GM11168 (cell line): ENCODE data around the gene FARP1.

ENCODE experiments used
- in situ Hi-C: fragments of 300-500 bp; cut with MboI; formaldehyde crosslinking; loops from one replicate; pipeline ENCODE4 v1.12.0; 2022; ENCODE audit warnings: low sequenced_read_pairs; ENCODE audit not compliant: unreplicated experiment

FARP1 gene

DNA sequence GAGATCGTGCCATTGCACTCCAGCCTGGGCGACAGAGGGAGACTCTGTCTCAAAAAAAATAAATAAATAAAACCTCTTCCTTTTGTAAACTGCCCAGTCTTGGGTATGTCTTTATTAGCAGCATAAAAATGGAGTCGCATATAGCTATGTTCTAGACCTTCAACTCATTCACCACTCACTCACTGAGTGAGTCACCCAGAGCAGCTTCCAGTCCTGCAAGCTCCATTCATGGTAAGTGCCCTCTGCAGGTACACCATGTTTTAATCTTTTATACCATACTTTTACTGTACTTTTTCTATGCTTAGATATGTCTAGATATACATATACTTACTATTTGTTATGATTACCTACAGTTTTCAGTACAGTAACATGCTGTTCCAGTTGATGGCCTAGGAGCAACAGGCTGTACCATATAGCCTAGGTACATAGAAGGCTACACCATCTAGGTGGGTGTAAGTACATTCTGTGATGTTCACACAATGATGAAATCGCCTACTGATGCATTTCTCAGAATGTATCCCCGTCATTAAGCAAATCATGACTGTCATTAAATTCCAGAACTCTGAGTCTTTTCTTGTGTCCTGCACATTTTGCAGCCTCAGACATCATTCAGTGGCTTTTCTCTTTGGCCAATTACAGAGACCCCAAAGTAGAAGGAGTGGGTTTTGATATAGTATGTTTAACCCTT is 13.7 kb upstream of the FARP1 start:
- in situ Hi-C loops: no loop called here

DNA sequence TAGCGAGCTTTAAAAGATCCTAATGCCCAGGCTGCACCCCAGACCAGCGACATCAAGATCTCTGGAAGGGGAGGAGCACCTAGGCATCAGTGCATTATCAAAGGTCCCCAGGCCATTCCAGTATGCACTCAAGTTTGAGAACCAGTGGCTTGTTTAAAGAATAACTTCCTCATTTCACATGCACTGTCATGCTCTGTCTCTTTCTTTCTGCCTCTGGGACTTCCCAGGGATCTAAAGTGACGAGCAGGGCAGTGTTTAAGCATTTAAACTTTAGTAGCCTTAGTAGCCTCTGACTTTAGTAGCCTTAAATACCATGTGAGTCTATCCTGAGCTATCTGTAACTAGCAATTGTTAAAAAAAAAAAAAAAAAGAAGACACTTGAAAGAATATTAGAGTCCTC is 8.9 kb upstream of the FARP1 start:
- in situ Hi-C loops: no loop called here

DNA sequence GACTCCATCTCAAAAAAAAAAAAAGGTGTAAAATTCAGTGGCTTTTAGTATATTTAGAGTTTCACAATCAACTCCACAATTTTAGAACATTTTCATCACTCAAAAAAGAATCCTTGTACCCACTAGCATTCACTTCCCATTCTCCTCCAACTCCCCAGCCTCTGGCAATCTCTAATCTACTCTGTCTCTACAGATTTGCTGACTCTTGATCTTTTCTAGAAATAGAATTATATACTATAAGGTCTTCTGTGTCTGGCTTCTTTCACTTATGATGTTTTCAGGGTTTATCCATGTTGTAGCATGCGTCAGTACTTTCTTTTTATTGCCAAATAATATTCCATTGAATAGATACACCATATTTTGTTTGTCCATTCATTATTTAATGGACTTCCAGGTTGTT is 8.0 kb upstream of the FARP1 start:
- in situ Hi-C loops: no loop called here

DNA sequence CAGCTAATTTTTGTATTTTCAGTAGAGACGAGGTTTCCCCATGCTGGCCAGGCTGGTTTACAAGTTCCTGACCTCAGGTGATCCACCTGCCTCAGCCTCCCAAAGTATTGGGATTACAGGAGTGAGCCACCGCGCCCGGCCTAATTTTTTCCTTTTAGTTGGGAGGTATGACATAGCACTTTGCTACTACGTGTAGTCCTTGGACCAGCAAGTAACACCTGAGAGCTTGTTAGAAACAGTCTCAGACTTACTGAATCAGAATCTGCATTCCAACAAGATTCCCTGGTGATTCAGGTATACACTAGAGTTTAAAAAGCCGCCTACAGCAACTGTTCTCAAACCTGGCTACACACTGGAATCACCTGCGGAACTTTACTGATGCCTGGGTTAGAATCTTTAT is 1.8 kb upstream of the FARP1 start:
- in situ Hi-C loops: no loop called here

DNA sequence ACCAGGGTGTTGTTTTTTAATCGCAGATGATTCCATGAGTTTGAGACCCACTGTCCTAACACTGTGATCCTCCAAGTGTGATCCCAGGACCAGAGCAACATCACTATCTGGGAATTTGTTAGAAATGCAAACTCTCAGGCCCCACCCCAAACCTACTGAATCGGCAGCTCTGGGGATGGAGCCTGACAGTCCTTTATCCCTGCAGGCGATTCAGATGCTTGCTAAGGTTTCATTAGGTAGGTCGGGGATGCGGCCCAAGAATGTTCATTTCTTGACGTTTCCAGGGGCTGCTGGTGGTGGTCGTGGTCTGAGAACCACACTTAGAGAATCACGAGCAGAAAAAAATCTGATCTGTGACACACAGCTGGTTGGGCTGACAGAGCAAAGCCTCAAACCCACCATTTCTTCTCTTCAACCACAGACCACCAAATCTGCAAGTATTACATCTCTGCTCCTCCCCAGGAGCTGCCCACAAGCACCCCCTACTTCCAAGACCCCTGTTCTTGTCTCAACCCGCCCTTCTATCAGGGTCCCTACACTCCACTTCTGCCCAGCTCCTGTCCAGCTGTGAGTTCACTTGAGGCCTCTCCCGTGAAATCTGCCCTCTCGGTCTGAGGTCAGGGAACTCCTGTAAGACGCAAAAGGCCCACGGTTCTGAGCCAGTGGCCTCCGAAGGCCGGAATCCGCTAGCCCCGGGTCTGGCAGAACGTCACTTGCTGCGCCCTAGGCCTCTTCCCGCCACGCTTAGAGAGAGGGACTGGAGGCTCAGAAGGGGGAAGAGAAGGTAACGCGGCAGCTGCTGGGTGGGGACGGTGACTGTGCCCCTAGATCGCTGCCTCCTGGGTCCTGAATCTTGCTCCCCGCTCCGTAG is 1.1 kb upstream of the FARP1 start:
- in situ Hi-C loops: no loop called here

DNA sequence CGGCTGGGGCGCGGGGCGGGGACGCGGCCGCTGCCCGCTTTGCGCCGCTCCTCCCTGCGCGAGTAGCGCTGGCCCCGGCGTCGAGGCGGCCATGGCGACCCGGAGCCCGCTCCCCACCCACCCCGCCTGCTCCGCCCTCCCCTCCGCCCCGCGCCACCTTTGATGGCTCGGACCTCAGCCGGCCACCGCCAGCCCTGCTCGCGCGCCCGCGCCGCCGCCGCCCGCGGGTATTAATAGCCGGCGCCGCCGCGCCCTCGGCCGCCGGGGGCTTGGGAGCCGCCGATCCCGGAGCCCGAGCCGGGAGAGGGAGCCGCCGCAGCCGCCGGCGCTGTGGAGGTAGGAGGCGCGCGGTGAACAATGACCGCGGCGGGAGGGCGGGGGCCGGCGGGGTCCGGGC is 261 bp downstream of the FARP1 start:
- in situ Hi-C loops: no loop called here

DNA sequence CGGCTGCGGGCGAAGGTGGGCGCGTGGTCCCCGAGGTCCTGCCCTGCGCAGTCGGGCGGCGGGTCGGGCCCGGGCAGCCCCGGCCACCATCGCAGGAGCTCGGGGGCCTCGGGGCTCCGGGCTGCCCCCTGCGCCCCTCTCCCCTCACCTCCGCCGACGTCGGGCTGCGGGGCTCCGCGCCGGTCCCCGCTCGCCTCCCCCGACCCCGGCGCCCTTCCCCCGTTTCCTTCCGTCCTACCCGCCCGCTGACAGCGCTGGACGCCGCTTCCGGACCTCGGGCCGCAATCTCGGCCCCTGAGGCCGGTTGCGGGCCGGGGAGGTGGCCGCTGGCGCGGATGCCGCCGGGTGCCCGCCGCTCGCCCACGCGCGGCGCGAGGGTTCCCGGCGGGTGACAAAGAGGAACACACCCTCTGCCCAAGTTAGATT is 720 bp downstream of the FARP1 start:
- in situ Hi-C loops: no loop called here

DNA sequence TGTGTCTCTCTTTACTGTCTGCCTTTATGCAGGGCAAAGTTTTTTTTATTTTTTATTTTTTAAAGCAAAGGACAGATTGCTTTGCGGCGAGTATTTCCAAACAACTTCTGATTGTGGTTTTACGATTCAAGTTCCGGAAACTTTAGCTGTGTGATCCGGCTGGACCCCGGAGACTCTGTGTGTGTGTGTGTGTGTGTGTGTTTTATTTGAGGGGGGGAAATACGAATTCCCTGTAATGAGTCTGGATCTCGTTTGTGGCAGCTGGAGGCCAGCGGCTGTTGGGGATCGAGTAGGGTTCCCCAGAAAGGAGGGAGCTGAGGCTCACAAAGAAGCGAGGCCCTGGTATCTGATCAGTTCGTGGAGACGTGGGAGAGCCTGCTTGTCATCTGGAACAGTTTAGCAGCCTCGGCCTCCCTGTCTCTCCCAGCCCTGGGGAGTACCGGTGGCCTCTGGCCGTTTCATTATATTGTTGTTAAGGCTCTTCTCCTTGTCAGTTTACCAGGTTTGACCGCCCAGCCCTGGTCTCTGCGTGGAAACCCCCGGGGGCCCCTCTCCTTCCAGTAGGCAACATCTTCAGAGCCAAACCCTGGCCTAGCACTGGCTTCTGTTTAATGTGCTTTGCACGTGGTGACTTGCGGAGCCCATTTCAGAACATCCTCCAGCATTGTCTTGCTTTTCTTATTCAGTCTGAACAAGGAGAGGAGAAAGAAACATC is 1.3 kb downstream of the FARP1 start:
- in situ Hi-C loops: no loop called here

DNA sequence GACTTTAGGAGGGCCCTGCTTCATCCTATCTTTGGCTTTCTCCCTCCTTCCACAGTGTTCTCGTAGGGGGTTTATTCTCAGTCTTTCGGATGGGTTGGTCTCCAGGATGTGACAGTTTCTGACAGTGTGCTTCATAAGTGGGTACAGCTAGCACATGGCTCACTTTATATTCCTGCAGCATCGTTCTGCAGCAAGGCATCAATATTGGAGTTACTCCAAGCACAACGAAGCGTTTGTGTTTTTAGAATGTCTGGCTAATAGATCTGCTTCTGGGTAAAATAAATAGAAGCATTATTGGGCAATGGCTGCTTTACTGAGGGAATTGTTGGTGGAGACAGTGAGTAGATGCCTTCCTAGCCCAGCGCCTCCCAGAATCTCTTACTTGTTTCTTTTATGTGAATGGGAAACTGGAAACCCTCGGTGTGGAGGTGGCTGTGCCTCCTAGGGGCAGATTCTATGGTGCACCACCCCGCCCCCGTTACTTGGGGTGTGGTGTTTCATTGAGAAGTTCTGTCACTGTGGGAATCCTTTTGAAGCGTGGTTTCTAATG is 2.0 kb downstream of the FARP1 start:
- in situ Hi-C loops: no loop called here

DNA sequence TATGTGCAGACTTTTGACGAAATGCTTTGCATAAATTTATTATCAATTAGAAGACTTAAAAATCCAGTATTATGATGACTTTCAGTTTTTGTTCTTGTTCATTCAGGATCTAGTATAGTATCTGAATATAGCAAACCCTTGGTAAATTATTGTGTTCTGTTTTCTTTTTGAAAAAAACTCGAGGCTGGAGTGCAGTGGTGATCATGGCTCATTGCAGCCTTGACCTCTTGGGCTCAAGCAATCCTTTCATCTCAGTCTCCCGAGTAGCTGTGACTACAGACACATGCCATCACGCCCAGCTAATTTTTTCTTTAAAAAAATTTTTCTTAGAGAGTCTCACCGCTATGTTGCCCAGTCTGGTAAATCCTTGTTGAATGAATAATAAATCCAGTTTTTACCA is 4.6 kb downstream of the FARP1 start:
- in situ Hi-C loops: no loop called here

DNA sequence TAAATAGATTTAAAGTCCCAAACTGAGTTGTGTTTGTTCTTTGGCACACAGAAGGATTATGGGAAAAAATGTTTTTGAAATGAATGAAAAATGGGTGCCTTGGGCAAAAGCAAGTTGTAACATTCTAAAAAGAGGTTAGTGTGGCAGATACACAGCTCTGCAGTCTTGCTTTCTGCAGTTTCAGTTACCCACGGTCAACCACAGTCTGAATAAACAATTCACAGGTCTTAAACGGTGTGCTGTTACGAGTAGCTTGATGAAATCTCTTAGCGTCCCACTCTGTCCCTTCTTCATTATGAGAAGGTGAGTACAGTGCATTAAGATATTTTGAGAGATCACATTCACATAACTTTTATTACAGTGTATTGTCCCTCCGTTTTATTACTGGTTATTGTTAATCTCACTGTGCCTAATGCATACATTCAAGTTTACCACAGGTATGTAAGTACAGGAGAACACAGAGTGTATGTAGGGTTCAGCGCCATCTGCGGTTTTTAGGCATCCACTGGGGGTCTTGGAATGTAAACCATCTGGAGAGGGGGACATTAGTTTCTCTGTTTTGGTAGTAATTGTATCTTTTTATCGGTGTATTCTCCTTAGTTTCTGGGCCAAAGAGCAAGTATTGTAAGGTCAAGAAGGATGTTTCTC is 8.1 kb downstream of the FARP1 start:
- in situ Hi-C loops: no loop called here

DNA sequence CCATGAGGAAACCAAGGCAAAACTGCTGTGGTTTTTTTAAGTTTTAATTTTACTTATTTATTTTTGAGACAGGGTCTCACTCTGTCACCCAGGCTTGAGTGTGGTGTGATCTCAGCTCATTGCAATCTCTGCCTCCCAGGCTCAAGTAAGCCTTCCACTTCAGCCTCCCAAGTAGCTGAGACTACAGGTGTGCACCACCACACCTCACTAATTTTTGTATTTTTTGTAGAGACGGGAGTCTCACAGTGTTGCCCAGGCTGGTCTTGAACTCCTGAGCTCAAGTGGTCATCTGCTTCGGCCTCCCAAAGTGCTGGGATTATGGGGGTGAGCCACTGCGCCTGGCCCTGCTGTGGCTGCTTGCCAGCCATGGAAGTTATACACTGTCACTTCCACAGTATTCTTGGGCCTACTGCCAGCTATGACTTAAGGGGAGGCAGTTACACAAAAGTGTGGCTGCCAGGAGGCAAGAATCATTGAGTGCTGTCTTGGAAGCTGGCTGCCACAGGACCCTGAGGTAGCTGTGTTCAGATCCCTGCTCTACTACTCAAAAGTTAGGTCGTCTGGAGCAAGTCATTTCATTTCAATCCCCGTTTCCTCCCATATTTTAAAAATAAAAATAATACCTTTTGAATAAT is 12.7 kb downstream of the FARP1 start:
- in situ Hi-C loops: no loop called here

DNA sequence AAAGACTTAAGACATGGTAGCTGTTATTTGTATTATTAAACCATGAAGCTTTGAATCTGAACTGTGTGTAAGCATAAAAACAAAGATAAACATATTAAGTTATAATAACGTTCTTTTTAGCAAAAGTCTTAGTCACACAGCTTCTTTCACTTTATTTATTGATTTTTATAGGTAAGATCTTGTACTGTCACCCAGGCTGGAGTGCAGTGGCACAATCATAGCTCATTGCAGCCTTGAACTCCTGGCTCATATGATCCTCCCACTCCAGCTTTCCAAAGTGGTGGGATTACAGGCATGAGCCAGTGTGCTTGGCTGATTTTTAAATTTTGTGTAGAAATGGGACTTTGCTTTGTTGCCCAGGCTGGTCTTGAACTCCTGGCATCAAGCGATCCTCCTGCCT is 13.4 kb downstream of the FARP1 start:
- in situ Hi-C loops: no loop called here

DNA sequence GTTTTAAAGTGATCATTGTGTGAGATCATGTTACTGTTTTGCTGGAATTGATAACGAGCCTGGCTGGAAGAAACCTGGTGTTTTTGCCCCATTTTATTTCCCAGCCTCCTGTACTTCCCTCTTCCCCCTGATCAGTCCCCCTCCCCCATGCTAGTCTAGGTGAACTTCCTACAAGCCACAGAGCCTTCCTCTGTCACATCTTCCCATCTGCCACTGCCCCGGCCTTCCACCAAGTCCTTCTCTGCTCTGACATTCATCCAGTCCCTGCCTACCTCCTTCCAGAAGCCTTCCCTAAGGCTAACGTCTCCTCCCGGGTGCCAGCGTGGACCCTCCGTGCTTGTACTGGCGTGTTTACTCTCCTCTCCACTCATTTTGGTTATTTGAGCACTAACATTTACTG is 14.3 kb downstream of the FARP1 start:
- in situ Hi-C loops: no loop called here

DNA sequence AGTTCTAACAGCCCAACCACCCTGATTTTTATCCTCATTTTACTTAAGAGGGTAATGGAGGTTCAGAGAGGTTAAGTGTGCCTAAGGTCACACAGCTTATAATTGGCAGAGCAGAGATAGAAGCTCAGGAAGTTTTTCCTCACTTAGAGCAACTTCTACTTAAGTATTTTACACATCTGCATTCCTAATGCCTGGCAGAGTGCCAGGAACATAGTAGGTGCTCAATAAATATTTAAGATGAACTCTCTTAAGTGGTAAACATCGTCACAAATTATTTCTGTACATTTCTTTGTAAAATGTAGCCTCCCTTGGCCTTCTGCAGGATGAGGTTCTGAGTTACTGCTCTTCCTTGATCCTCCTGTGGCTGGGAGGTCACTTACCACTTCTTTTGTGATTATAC is 14.7 kb downstream of the FARP1 start:
- in situ Hi-C loops: no loop called here

DNA sequence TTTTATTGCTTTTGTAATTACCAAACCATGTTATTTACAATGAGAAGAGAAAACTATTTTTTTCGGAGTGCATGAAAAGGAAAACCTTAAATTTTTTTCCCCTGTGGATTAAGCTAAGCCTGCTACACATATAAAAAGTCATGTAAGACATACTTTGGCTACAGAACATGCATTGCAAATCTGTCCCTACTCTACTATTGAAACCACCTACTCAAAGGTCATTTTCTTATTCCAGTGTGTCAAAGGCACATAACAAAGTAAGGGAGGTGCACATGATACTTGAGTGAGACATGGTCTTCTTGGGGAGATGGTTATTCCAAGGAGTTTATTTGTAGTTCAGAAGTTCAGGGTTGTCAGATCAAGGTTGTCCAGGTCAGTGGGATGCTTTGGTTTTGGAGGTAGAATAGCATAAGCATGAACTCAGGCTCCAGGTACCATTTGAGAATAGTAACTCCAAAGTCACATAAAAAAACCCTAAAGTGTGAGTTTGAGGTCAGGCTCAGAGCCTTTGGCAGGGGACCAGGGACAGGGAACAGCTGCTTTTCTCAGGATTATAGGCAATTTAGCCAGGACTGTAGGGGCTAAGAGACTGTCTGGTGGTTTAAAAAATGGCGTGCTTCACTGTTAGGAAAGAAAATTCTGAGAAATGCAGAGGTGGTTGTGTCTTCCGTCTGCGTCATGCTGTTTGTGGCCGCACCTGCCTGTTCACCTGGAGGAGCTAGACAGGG is 15.4 kb downstream of the FARP1 start:
- in situ Hi-C loops: no loop called here

DNA sequence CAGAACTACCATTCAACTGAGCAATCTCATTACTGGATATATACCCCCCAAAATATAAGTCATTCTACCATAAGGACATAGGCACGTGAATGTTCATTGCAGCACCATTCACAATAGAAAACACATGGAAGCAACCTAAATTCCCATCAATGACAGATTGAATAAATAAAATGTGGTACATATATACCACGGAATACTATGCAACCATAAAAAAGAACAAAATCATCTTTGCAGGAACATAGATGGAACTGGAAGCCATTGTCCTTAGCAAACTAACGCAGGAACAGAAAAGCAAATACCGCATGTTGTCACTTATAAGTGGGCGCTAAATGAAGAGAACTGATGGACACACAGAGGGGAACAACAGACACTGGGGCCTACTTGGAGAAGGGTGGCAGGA is 20.0 kb downstream of the FARP1 start:
- in situ Hi-C loops: no loop called here

DNA sequence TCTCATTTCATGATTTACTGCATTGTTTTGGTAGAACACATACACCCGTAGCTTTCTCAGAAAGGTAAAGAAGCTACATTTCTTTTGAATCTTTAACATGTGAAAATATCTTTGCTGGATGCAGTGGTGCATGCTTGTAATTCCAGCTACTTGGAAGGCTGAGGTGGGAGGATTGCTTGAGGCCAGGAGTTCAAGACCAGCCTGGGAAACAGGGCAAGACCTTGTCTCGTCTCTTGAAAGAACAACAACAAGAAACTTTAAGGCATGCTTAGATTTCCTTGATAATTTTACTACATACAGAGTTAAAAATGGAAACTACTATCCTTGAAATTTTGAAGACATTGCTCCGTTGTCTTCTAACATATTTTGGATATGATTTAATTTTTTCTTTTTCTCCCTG is 26.4 kb downstream of the FARP1 start:
- in situ Hi-C loops: no loop called here

DNA sequence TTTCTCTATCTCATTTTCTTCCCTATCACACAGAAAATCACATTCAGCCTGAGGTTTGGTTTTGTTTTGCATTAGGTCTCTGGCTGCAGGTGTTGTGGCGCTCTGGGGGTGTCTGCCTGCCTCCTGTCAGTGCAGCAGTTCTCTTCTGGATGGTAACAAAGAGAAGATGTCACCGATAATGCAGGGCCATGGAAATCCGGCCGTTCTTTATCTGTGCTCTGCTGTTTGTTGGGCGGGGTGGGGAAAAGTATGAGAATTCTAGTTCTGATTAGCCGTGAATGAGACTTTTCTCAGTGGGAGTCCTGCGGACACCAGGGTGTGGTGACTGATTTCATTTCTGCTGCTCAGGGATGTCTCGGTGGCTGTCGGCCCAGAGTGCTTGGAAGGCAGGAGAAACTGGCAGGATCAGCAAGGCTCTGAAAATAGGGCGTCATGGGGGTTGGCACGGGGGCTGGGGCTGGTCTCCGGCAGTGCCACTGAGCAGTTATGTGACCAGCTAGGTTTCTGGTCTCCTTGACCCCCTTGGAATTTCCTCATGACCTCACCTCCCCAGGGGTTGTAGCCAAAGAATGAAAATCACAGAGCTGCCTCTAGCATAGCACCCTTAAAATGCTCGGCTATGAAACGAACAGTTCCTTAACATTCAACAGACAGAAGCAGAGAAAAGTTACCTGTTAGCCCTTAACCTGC is 29.2 kb downstream of the FARP1 start:
- in situ Hi-C loops: no loop called here
